WI38 (cell line): ENCODE results near the gene TMCC2.
A peak's percentile ranks its signal among the peaks of the same experiment; 100 is the strongest.

Experiments used
- H3K4me3 ChIP-seq: 2 replicates; pipeline ENCODE4 v1.5.1; 2011; ENCODE audit warnings: low read depth, mild to moderate bottlenecking, control low read depth, low read length
- CTCF ChIP-seq: IDR thresholded peaks from 2 replicates; pipeline ENCODE4 v1.5.1; 2012; ENCODE audit warnings: low read depth, mild to moderate bottlenecking, control low read depth, low read length

Gene TMCC2

GRCh38 chr1:205310976-205311704, 83.4 kb downstream of the TMCC2 start:
- TF ChIP-seq CTCF = no peak
- H3K4me3 ChIP-seq = no peak overlapping the region

GRCh38 chr1:205312866-205313562, 85.3 kb downstream of the TMCC2 start:
- peak overlapping the region; percentile 43 for H3K4me3 ChIP-seq
- TF ChIP-seq CTCF = no peak

- peak overlapping the region; percentile 43 for H3K4me3 ChIP-seq
- no peak for TF ChIP-seq CTCF
These were observed 86.0 kb downstream of the TMCC2 start for GRCh38 chr1:205313563-205314308.

GRCh38 chr1:205315008-205315618, 87.4 kb downstream of the TMCC2 start:
- TF ChIP-seq CTCF = no peak
- no peak overlapping the region for H3K4me3 ChIP-seq

GRCh38 chr1:205316161-205316566, 88.4 kb downstream of the TMCC2 start:
- no peak for TF ChIP-seq CTCF
- H3K4me3 ChIP-seq = no peak overlapping the region

GRCh38 chr1:205317311-205317917, 89.7 kb downstream of the TMCC2 start:
- no peak for TF ChIP-seq CTCF
- H3K4me3 ChIP-seq = peak overlapping the region; percentile 99
